Glutamatergic neuron (in vitro differentiated cells): Measurements from ENCODE around the gene EFCAB6. TPM values are rescaled to one million over a fixed set of nuclear protein-coding genes. Genes with fewer than 3 reads are reported as not detected.

Experiments used
- DNase-seq: peaks from one replicate; pipeline ENCODE4 v3.0.0; 2022
- H3K27ac Mint-ChIP-seq: one replicate; pipeline ENCODE4 v1.8.0; 2020; ENCODE audit warnings: mild to moderate bottlenecking, mixed read lengths, inconsistent platforms; ENCODE audit not compliant: unreplicated experiment
- H3K27me3 Mint-ChIP-seq: one replicate; pipeline ENCODE4 v1.8.0; 2020; ENCODE audit warnings: mild to moderate bottlenecking, moderate library complexity, mixed read lengths, inconsistent platforms; ENCODE audit not compliant: unreplicated experiment
- H3K36me3 Mint-ChIP-seq: one replicate; pipeline ENCODE4 v1.8.0; 2020; ENCODE audit warnings: mild to moderate bottlenecking, mixed read lengths, inconsistent platforms; ENCODE audit not compliant: unreplicated experiment
- H3K4me1 Mint-ChIP-seq: one replicate; pipeline ENCODE4 v1.8.0; 2020; ENCODE audit warnings: mild to moderate bottlenecking, low read depth, mixed read lengths, inconsistent platforms; ENCODE audit not compliant: unreplicated experiment
- H3K4me3 Mint-ChIP-seq: one replicate; pipeline ENCODE4 v1.8.0; 2020; ENCODE audit warnings: mild to moderate bottlenecking, mixed read lengths, inconsistent platforms; ENCODE audit not compliant: unreplicated experiment
- H3K9me3 Mint-ChIP-seq: one replicate; pipeline ENCODE4 v1.8.0; 2020; ENCODE audit warnings: mild to moderate bottlenecking, moderate library complexity, mixed read lengths, inconsistent platforms; ENCODE audit not compliant: unreplicated experiment
- CTCF ChIP-seq: fragments of 200-600 bp; sonication (generic); IDR thresholded peaks from one replicate; pipeline ENCODE4 v1.5.0; 2021; ENCODE audit not compliant: partially characterized antibody, unreplicated experiment
- total RNA-seq: library from RNA; stranded (reverse); fragmentation: NEBNext Ultra II Directional; extraction: Animal tissue kit (Norgen Biotek cat#: 25700); gene quantifications from one replicate; pipeline ENCODE4 v1.2.1, GENCODE V29; 2021; ENCODE audit not compliant: unreplicated experiment

The EFCAB6 gene
- total RNA-seq, 1 donor from 2014 or later: 0.96 TPM

DNA sequence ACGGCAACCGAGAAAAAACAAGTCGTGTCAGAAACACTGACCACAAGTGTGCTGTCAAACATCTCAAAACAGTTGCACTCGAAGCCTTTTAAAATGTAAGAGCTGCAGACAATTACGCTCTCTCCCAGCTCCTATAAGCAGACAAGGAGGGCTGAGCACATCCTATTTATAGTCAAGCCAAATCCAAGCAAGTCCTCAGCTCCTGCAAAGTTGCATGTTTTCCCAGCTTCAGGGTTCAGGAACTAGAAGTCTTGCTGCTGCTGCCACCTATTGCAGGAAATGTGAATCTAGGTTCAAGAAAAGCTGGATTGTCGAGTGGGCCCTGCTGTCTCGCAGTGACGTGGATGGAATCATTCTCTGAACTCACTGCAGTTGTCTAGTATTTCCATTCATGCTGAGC lies 15.5 kb downstream of the EFCAB6 start:
- no peak overlapping the region for H3K4me3 Mint-ChIP-seq
- no peak for DNase-seq
- peaks cover 2% of the 10 kb centered on the region for H3K27me3 Mint-ChIP-seq
- no peaks in the 10 kb centered on the region for H3K4me1 Mint-ChIP-seq
- H3K9me3 Mint-ChIP-seq: peaks cover 2% of the 10 kb centered on the region
- peaks cover 4% of the 10 kb centered on the region for H3K36me3 Mint-ChIP-seq
- no peak overlapping the region for H3K27ac Mint-ChIP-seq
- no peak for TF ChIP-seq CTCF

- Mint-ChIP-seq H3K36me3 (peaks cover under 1% of the 10 kb centered on the region), H3K4me3 (no peak overlapping the region), H3K9me3 (peaks cover 2% of the 10 kb centered on the region), H3K27me3 (peaks cover 2% of the 10 kb centered on the region), H3K4me1 (no peaks in the 10 kb centered on the region), H3K27ac (no peak overlapping the region)
- TF ChIP-seq CTCF: no peak
- no peak for DNase-seq
Measured at GRCh38 chr22:43795320-43795719, 16.8 kb downstream of the EFCAB6 start.

DNA sequence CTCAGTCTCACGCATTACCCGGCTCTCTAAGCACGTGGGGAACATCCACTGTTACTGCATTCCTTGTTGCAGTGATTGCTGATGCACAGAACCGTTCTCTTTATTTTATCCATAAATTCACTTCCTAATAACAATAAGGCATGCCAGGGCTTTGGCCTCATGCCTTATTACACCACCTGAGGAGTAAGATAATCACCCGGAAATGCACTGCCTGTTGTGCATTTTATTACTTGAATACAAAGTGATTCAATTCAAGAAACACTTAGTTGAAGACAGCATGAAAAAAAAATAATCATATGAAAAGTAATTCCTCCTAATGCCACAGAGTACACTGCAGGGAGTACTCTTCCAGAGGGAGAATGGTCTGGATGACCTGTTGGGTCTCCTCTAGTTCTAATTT lies 19.2 kb downstream of the EFCAB6 start:
- H3K4me3 Mint-ChIP-seq: no peak overlapping the region
- no peak for DNase-seq

DNA sequence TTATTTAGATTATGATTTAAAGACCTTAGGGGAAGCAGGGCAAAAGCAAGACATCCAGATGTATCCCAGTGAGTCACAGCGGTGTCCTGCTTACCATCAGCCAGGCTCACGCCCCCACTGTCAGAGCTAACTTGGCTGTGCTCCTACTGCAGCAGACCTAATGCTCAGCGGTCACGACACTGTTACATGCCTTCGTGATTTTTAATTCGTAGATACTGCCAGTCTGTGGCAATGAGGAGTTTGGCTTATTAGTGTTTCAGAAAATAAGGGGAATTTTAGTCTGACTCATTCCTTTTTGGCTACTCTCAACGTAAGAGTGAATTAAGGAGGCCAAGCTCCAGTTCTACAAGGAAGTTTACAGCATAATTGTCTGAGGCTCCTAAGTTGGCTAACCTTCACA lies 22.7 kb downstream of the EFCAB6 start:
- no peak for DNase-seq
- H3K9me3 Mint-ChIP-seq: no peaks in the 10 kb centered on the region
- H3K4me3 Mint-ChIP-seq: no peak overlapping the region
- no peak for TF ChIP-seq CTCF
- H3K27ac Mint-ChIP-seq: no peak overlapping the region
- H3K4me1 Mint-ChIP-seq: no peaks in the 10 kb centered on the region
- H3K36me3 Mint-ChIP-seq: no peaks in the 10 kb centered on the region
- H3K27me3 Mint-ChIP-seq: peaks cover 2% of the 10 kb centered on the region

More for the DNA sequence above, 19.2 kb downstream of the EFCAB6 start:
- Mint-ChIP-seq H3K36me3 (no peaks in the 10 kb centered on the region), H3K9me3 (peaks cover 2% of the 10 kb centered on the region), H3K27ac (no peak overlapping the region), H3K4me1 (no peaks in the 10 kb centered on the region), H3K27me3 (no peaks in the 10 kb centered on the region)
- no peak for TF ChIP-seq CTCF

DNA sequence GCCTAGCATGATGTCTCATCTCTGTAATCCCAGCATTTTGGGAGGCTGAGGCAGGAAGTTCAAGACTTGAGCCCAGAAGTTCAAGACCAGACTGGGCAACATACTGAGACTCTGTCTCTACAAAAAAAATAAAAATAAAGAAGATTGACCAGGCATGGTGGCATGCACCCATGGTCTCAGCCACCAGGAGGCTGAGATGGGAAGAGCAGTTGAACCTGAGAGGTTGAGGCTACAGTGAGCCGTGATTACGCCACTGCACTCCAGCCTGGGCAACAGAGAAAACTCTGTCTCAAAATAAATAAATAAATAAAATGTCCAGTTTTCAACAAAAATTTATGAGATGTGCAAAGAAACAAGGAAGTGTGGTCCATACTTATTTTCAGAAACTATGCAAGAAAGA lies 28.3 kb downstream of the EFCAB6 start:
- no peak for DNase-seq
- Mint-ChIP-seq H3K4me1 (no peaks in the 10 kb centered on the region), H3K4me3 (no peak overlapping the region), H3K9me3 (no peaks in the 10 kb centered on the region), H3K36me3 (no peaks in the 10 kb centered on the region), H3K27me3 (peaks cover 2% of the 10 kb centered on the region), H3K27ac (no peak overlapping the region)
- TF ChIP-seq CTCF: peak; percentile 30
